CD4-positive, alpha-beta T cell (primary cell): Measurements from ENCODE around the gene HSF4. TPM values are rescaled to one million over a fixed set of nuclear protein-coding genes. Genes with fewer than 3 reads are reported as not detected.

Experiments
- ATAC-seq: fragments of 200-7000 bp; cut with Tn5 transposase; one replicate; pipeline ENCODE4 v1.10.0; 2022; ENCODE audit warnings: mild to moderate bottlenecking; ENCODE audit not compliant: poor library complexity
- CTCF ChIA-PET: fragments of 350-600 bp; sonication (Branson Sonifier 250); formaldehyde crosslinking; loops from one replicate; lab custom pipeline; 2021; ENCODE audit warnings: antibody characterized with exemption, inconsistent platforms; lab: Charles Lee
- POLR2A ChIA-PET: fragments of 350-600 bp; sonication (Branson Sonifier 250); formaldehyde crosslinking; loops from one replicate; lab custom pipeline; 2021; ENCODE audit warnings: antibody characterized with exemption, inconsistent platforms; lab: Charles Lee
- DNase-seq, 14 experiments: peaks; one replicate each; pipeline ENCODE4 v3.0.0-alpha.2; 2013 to 2020; ENCODE audit warnings: mixed read lengths in 2 of 14
- H3K27ac ChIP-seq, 2 donors: one replicate each; pipeline versions ENCODE4 v1.5.1 to v1.7.0; 2013; ENCODE audit warnings: low read length in 2 of 2, low read depth in 1 of 2, mild to moderate bottlenecking in 1 of 2
- H3K27me3 ChIP-seq, 2 experiments: 1 replicate in 1 of 2; 2 replicates in 1 of 2; pipeline versions ENCODE4 v1.6.1 to v1.7.0; 2013; ENCODE audit warnings: low read length in 2 of 2, control low read depth in 1 of 2, mild to moderate bottlenecking in 1 of 2, moderate library complexity in 1 of 2; ENCODE audit not compliant: insufficient read depth in 2 of 2, control insufficient read depth in 1 of 2
- H3K36me3 ChIP-seq: one replicate; pipeline ENCODE4 v1.6.1; 2013; ENCODE audit warnings: low read length, control low read depth; ENCODE audit not compliant: insufficient read depth
- H3K4me1 ChIP-seq: one replicate; pipeline ENCODE4 v1.6.1; 2013; ENCODE audit warnings: low read length, control low read depth; ENCODE audit not compliant: insufficient read depth
- H3K4me3 ChIP-seq: one replicate; pipeline ENCODE4 v1.5.1; 2013; ENCODE audit warnings: mild to moderate bottlenecking, low read length, moderate library complexity
- H3K9me3 ChIP-seq, 2 experiments: 1 replicate in 1 of 2; 2 replicates in 1 of 2; pipeline versions ENCODE4 v1.6.1 to v1.7.0; 2013; ENCODE audit warnings: low read length in 2 of 2, mild to moderate bottlenecking in 2 of 2, control low read depth in 1 of 2, moderate library complexity in 1 of 2; ENCODE audit not compliant: control insufficient read depth in 1 of 2, insufficient read depth in 1 of 2
- H3K27ac Mint-ChIP-seq: one replicate; pipeline ENCODE4 v1.8.0; 2020; ENCODE audit warnings: mixed read lengths
- H3K27me3 Mint-ChIP-seq: one replicate; pipeline ENCODE4 v1.8.0; 2021; ENCODE audit warnings: mixed read lengths
- H3K36me3 Mint-ChIP-seq: one replicate; pipeline ENCODE4 v1.8.0; 2021; ENCODE audit warnings: low read depth, mixed read lengths
- H3K4me1 Mint-ChIP-seq: one replicate; pipeline ENCODE4 v1.8.0; 2021; ENCODE audit warnings: low read depth, mixed read lengths
- H3K4me3 Mint-ChIP-seq: one replicate; pipeline ENCODE4 v1.8.0; 2020; ENCODE audit warnings: mild to moderate bottlenecking, mixed read lengths
- H3K9me3 Mint-ChIP-seq: one replicate; pipeline ENCODE4 v1.8.0; 2020; ENCODE audit warnings: mixed read lengths
- CTCF ChIP-seq: fragments of 200-600 bp; IDR thresholded peaks from one replicate; pipeline ENCODE4 v1.8.0; 2022; ENCODE audit warnings: antibody characterized with exemption, mild to moderate bottlenecking
- intact Hi-C, 2 experiments: fragments of 100-400 bp; cut with DNase I in 1 of 2; cut with micrococcal nuclease in 1 of 2; formaldehyde crosslinking; loops; one replicate each; pipeline versions ENCODE4 v1.15.1 to v1.9.0; 2023 to 2025; cut with DNase I, micrococcal nuclease
- microRNA-seq: library from miRNA; unstranded; fragments of <30 nt; microRNA quantifications from one replicate; pipeline ENCODE4 v1.2.0, GENCODE V29; 2021; ENCODE audit warnings: borderline microRNAs expressed, borderline replicate concordance
- total RNA-seq, 174 experiments: library from RNA in 2 of 174; stranded (reverse) in 2 of 174; gene quantifications; one replicate each; pipeline ENCODE4 v1.2.3 and lab custom pipeline; 2021 to 2026

The HSF4 gene
- total RNA-seq, 2 experiments from 2014 or later = 19.7 to 26.1 TPM

DNA sequence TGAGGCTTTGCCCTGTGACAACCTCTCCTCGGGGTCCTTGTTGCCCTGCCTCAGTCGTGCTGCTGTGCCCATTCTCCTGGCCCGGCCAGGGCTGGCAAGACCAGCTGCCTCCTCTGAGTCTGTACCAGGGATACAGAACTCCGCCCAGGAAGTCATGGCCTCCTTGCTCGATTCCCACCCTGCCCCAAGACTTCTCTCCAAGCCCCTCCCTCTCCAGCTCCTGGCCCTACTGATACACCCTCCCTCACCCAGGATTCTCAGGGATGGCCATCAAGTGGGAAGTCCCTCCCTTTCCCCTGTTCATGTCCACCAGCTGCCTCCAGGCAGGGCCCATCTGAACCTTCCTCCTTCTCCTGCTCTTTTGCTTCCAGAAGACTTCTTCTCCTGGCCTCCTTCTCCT lies 51.2 kb downstream of the HSF4 start:
- no peaks in the 10 kb centered on the region for H3K9me3 ChIP-seq
- peaks cover 6% of the 10 kb centered on the region for H3K36me3 ChIP-seq
- ChIA-PET POLR2A (interaction anchor here (1.8 kb wide), 1 partner anchor 11 kb away, joined by 9 read pairs; the partner anchor contains the start of gene TMEM208), CTCF (no interaction called here)
- intact Hi-C loops = no loop called here
- no peak for ATAC-seq
- Mint-ChIP-seq H3K36me3 (peaks cover 9% of the 10 kb centered on the region), H3K4me1 (no peaks in the 10 kb centered on the region), H3K4me3 (no peak overlapping the region), H3K9me3 (no peaks in the 10 kb centered on the region), H3K27ac (no peak overlapping the region), H3K27me3 (no peaks in the 10 kb centered on the region)
- H3K4me3 ChIP-seq = no peak overlapping the region
- TF ChIP-seq CTCF = no peak
- H3K4me1 ChIP-seq = no peaks in the 10 kb centered on the region
- H3K27me3 ChIP-seq = no peaks in the 10 kb centered on the region
- H3K27ac ChIP-seq = no peak overlapping the region
- DNase-seq = no peak

DNA sequence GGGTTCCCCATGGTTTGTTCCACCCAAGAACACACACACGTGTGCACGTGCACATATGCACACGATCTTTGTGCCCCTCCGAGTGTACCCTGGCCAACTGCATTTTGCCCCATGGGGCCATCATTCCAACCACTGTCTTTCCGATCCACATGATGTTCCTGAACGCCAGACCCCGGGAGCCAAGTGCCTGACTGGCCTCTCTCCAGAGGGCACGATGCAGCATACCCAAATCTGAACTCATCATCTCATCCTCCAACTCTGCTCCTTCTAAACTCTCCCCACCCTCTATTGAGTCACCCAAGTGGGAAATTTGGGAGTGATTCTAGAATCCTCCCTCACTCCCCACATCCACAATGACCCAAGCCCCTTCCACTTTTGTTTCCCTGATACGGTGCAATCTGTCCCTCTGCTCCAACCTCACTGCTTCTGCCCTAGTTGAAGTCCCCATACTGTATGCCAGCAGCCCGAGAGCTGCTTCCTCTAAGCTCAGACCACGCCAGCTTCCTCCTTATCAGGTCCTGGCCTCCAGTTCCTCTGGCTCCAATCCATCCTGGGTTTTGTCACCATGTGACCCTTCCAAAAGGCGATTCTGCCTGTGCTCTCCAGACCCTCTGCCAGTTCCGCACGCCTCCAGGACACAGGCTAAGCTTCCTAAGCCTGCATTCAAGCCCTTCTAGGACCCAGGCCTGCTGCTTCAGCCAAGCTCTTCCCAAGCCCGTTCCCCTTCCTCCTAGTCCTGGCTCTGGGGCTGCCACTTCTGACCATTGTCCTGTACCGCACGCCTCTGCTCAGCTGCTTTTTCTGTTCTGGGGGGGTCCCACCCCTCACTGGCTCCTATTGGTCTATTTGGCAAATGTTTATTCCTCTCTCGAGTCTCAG lies 52.3 kb downstream of the HSF4 start:
- H3K27me3 ChIP-seq = no peaks in the 10 kb centered on the region
- no peaks in the 10 kb centered on the region for H3K4me1 ChIP-seq
- H3K9me3 ChIP-seq = no peaks in the 10 kb centered on the region
- no peak overlapping the region for H3K27ac Mint-ChIP-seq
- CTCF ChIA-PET = interaction anchor here (0.7 kb wide), 1 partner anchor 19 kb away, joined by 3 read pairs; no protein-coding TSS in a partner anchor
- TF ChIP-seq CTCF = no peak
- no peak overlapping the region for H3K4me3 Mint-ChIP-seq
- no peak overlapping the region for H3K4me3 ChIP-seq
- H3K36me3 Mint-ChIP-seq = peaks cover 9% of the 10 kb centered on the region
- H3K4me1 Mint-ChIP-seq = no peaks in the 10 kb centered on the region
- H3K27me3 Mint-ChIP-seq = no peaks in the 10 kb centered on the region
- H3K27ac ChIP-seq = no peak overlapping the region
- POLR2A ChIA-PET = no interaction called here
- H3K9me3 Mint-ChIP-seq = no peaks in the 10 kb centered on the region
- ATAC-seq (no peak), DNase-seq (no peak)
- intact Hi-C loops = no loop called here
- no peaks in the 10 kb centered on the region for H3K36me3 ChIP-seq

Small RNAs within 50 kb of the gene (microRNA-seq; reads per million reads assigned to microRNA genes)
- 159 reads per million, percentile 70 among the genes with 10 or more reads in this experiment for gene MIR328

Other genes with a start within 250 kb of the HSF4 start
- gene CDH16, start 245.9 kb upstream of the HSF4 start, total RNA-seq = not detected
- gene RRAD, start 239.2 kb upstream of the HSF4 start, total RNA-seq = under 1 TPM; 0.28 to 0.49 TPM
- 10 to 100 TPM; 58.6 to 70.4 TPM for gene CIAO2B, start 230.3 kb upstream of the HSF4 start, total RNA-seq
- gene CES2, start 229.2 kb upstream of the HSF4 start, total RNA-seq = 10 to 100 TPM; 59.3 to 62.6 TPM
- gene CES3, start 203.5 kb upstream of the HSF4 start, total RNA-seq = 1 to 10 TPM; 1.1 to 1.3 TPM
- gene CES4A, start 176.2 kb upstream of the HSF4 start, total RNA-seq = 10 to 100 TPM; 14.9 to 16.0 TPM
- 10 to 100 TPM; 58.8 to 59.6 TPM for gene CBFB, start 135.6 kb upstream of the HSF4 start, total RNA-seq
- 10 to 100 TPM; 10.6 to 10.8 TPM for gene PHAF1, start 54.8 kb upstream of the HSF4 start, total RNA-seq
- gene B3GNT9, start 13.7 kb upstream of the HSF4 start, total RNA-seq = 1 to 10 TPM; 2.0 to 2.5 TPM
- gene TRADD, start 4.8 kb upstream of the HSF4 start, total RNA-seq = 10 to 100 TPM; 32.4 to 34.0 TPM
- gene FBXL8, start 4.8 kb upstream of the HSF4 start, total RNA-seq = 10 to 100 TPM; 11.5 to 11.6 TPM
- gene NOL3, start 5.8 kb downstream of the HSF4 start, total RNA-seq = 1 to 10 TPM; 1.1 to 1.2 TPM
- gene MATCAP1, start 19.2 kb downstream of the HSF4 start, total RNA-seq = 10 to 100 TPM in 1 of 2 experiments, 1 to 10 TPM in 1; 9.7 to 10.6 TPM
- gene EXOC3L1, start 25.4 kb downstream of the HSF4 start, total RNA-seq = not detected
- gene E2F4, start 27.4 kb downstream of the HSF4 start, total RNA-seq = 10 to 100 TPM; 50.9 to 56.1 TPM
- 1 to 10 TPM; 1.9 to 2.3 TPM for gene ELMO3, start 34.4 kb downstream of the HSF4 start, total RNA-seq
- 10 to 100 TPM; 35.8 to 37.6 TPM for gene TMEM208, start 62.4 kb downstream of the HSF4 start, total RNA-seq
- 10 to 100 TPM; 21.1 to 26.0 TPM for gene FHOD1, start 82.7 kb downstream of the HSF4 start, total RNA-seq
- 1 to 10 TPM; 3.1 TPM for gene SLC9A5, start 84.2 kb downstream of the HSF4 start, total RNA-seq
- 10 to 100 TPM; 13.1 to 14.0 TPM for gene PLEKHG4, start 114.8 kb downstream of the HSF4 start, total RNA-seq
- not detected for gene KCTD19, start 162.0 kb downstream of the HSF4 start, total RNA-seq
- gene LRRC36, start 162.1 kb downstream of the HSF4 start, total RNA-seq = not detected
- gene TPPP3, start 228.8 kb downstream of the HSF4 start, total RNA-seq = not detected